IMR-90 (cell line): ENCODE data around the gene SESN2.

Experiments
- BHLHE40 ChIP-seq: fragments of 150-350 bp; IDR thresholded peaks from 2 replicates; pipeline ENCODE4 v1.6.1; 2016; ENCODE audit warnings: mild to moderate bottlenecking, low read depth, low read length
- CEBPB ChIP-seq: IDR thresholded peaks from 2 replicates; pipeline ENCODE4 v1.6.1; 2012; ENCODE audit warnings: low read depth, low read length, improper control_type of control experiment
- CHD1 ChIP-seq: IDR thresholded peaks from 2 replicates; pipeline ENCODE4 v1.6.1; 2012; ENCODE audit warnings: low read depth, low read length, improper control_type of control experiment
- FOS ChIP-seq: fragments of 150-350 bp; IDR thresholded peaks from 2 replicates; pipeline ENCODE4 v1.6.1; 2016; ENCODE audit warnings: low read depth, low read length
- MAFK ChIP-seq: IDR thresholded peaks from 2 replicates; pipeline ENCODE4 v1.6.1; 2012; ENCODE audit warnings: low read depth, low read length, improper control_type of control experiment
- POLR2A ChIP-seq: IDR thresholded peaks from 2 replicates; pipeline ENCODE4 v1.6.1; 2012; ENCODE audit warnings: mild to moderate bottlenecking, low read depth, low read length
- RAD21 ChIP-seq: IDR thresholded peaks from 2 replicates; pipeline ENCODE4 v1.6.1; 2012; ENCODE audit warnings: low read length, improper control_type of control experiment
- RCOR1 ChIP-seq: IDR thresholded peaks from 2 replicates; pipeline ENCODE4 v1.6.1; 2012; ENCODE audit warnings: mild to moderate bottlenecking, low read length, improper control_type of control experiment; ENCODE audit not compliant: insufficient replicate concordance
- SMC3 ChIP-seq: fragments of 150-350 bp; IDR thresholded peaks from 2 replicates; pipeline ENCODE4 v1.6.1; 2016; ENCODE audit warnings: low read depth, mild to moderate bottlenecking, antibody characterized with exemption, low read length, moderate library complexity
- TF ChIP-seq, protein P1 (sequence below): conservative IDR thresholded peaks from 2 replicates; pipeline ENCODE4 v1.5.1; 2012; ENCODE audit warnings: mild to moderate bottlenecking, low read depth, low read length, improper control_type of control experiment
- TF ChIP-seq, protein P2 (sequence below): fragments of 150-350 bp; IDR thresholded peaks from 2 replicates; pipeline ENCODE4 v1.6.1; 2017; ENCODE audit warnings: mild to moderate bottlenecking, antibody characterized with exemption, low read length, low read depth
- TF ChIP-seq, protein P3 (sequence below): fragments of 150-350 bp; IDR thresholded peaks from 2 replicates; pipeline ENCODE4 v1.6.1; 2016; ENCODE audit warnings: low read depth, mild to moderate bottlenecking, low read length, moderate library complexity, borderline replicate concordance

DNA sequence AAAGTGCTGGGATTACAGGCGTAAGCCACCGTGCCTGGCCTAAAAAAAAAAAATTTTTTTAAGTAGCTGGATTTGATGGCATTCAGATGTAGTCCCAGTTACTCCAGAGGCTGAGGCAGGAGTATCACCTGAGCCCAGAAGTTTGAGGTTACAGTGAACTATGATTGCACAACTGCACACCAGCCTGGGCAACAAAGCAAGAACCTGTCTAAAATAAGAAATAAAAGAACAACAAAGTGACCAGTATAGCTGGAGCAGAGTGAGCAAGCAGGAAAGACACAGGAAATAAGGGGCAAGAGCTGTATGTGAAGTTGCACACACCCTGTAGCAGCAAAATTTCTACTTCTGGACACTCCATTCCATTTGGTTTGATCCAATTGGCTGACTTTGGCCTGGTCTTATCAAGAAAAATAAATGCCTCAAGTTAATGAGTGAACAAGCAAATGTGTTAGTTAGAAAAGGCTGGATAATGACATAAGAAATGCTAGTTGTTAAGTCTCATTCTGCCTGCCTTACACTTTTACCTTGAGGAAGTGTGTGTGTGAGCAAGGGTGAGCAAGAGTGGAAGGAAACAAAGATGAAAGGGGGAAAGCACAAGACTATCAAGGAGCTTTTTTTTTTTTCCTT is 15.5 kb upstream of the SESN2 start:
- TF ChIP-seq, protein P1, sequence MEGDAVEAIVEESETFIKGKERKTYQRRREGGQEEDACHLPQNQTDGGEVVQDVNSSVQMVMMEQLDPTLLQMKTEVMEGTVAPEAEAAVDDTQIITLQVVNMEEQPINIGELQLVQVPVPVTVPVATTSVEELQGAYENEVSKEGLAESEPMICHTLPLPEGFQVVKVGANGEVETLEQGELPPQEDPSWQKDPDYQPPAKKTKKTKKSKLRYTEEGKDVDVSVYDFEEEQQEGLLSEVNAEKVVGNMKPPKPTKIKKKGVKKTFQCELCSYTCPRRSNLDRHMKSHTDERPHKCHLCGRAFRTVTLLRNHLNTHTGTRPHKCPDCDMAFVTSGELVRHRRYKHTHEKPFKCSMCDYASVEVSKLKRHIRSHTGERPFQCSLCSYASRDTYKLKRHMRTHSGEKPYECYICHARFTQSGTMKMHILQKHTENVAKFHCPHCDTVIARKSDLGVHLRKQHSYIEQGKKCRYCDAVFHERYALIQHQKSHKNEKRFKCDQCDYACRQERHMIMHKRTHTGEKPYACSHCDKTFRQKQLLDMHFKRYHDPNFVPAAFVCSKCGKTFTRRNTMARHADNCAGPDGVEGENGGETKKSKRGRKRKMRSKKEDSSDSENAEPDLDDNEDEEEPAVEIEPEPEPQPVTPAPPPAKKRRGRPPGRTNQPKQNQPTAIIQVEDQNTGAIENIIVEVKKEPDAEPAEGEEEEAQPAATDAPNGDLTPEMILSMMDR, result no peak
- no peak for TF ChIP-seq POLR2A
- no peak for TF ChIP-seq FOS
- TF ChIP-seq CEBPB, result peak; percentile 56
- TF ChIP-seq RAD21, result no peak
- TF ChIP-seq RCOR1, result no peak
- TF ChIP-seq, protein P2, sequence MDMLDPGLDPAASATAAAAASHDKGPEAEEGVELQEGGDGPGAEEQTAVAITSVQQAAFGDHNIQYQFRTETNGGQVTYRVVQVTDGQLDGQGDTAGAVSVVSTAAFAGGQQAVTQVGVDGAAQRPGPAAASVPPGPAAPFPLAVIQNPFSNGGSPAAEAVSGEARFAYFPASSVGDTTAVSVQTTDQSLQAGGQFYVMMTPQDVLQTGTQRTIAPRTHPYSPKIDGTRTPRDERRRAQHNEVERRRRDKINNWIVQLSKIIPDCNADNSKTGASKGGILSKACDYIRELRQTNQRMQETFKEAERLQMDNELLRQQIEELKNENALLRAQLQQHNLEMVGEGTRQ, result no peak
- no peak for TF ChIP-seq CHD1
- TF ChIP-seq, protein P3, sequence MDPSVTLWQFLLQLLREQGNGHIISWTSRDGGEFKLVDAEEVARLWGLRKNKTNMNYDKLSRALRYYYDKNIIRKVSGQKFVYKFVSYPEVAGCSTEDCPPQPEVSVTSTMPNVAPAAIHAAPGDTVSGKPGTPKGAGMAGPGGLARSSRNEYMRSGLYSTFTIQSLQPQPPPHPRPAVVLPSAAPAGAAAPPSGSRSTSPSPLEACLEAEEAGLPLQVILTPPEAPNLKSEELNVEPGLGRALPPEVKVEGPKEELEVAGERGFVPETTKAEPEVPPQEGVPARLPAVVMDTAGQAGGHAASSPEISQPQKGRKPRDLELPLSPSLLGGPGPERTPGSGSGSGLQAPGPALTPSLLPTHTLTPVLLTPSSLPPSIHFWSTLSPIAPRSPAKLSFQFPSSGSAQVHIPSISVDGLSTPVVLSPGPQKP, result no peak
- TF ChIP-seq SMC3, result no peak
- no peak for TF ChIP-seq BHLHE40
- TF ChIP-seq MAFK, result no peak
